GM20431 (cell line): ENCODE data around the gene NRXN3.

Experiments
- in situ Hi-C: fragments of 300-500 bp; cut with MseI, MboI; formaldehyde crosslinking; loops from one replicate; pipeline ENCODE4 v1.15.0; 2020; ENCODE audit warnings: low sequenced_read_pairs; ENCODE audit not compliant: unreplicated experiment

NRXN3 gene

GRCh38 chr14:78848234-78848820 lies 678.2 kb downstream of the NRXN3 start:
- in situ Hi-C loops = no loop called here

- in situ Hi-C loops = no loop called here
These were observed 679.8 kb downstream of the NRXN3 start for GRCh38 chr14:78849952-78850351.

GRCh38 chr14:78851189-78851588 lies 681.0 kb downstream of the NRXN3 start:
- in situ Hi-C loops = no loop called here

- in situ Hi-C loops = no loop called here
These were observed 681.9 kb downstream of the NRXN3 start for GRCh38 chr14:78852040-78852439.

- in situ Hi-C loops = no loop called here
These were observed 687.8 kb downstream of the NRXN3 start for GRCh38 chr14:78857974-78858373.

- in situ Hi-C loops = no loop called here
These were observed 693.0 kb downstream of the NRXN3 start for GRCh38 chr14:78863143-78863542.

GRCh38 chr14:78872837-78873236 lies 702.7 kb downstream of the NRXN3 start:
- in situ Hi-C loops = no loop called here

GRCh38 chr14:78873581-78873980 lies 703.4 kb downstream of the NRXN3 start:
- in situ Hi-C loops = no loop called here

GRCh38 chr14:78875049-78875448 lies 704.9 kb downstream of the NRXN3 start:
- in situ Hi-C loops = no loop called here

GRCh38 chr14:78885884-78886283 lies 715.7 kb downstream of the NRXN3 start:
- in situ Hi-C loops = no loop called here

GRCh38 chr14:78897443-78897842 lies 727.3 kb downstream of the NRXN3 start:
- in situ Hi-C loops = no loop called here

GRCh38 chr14:78902010-78902623 lies 731.9 kb downstream of the NRXN3 start:
- in situ Hi-C loops = no loop called here

- in situ Hi-C loops = no loop called here
These were observed 733.9 kb downstream of the NRXN3 start for GRCh38 chr14:78904094-78904493.

- in situ Hi-C loops = no loop called here
These were observed 747.3 kb downstream of the NRXN3 start for GRCh38 chr14:78917462-78917861.

GRCh38 chr14:78921856-78922255 lies 751.7 kb downstream of the NRXN3 start:
- in situ Hi-C loops = no loop called here

- in situ Hi-C loops = no loop called here
These were observed 757.1 kb downstream of the NRXN3 start for GRCh38 chr14:78927261-78927660.

GRCh38 chr14:78933166-78933565 lies 763.0 kb downstream of the NRXN3 start:
- in situ Hi-C loops = no loop called here

GRCh38 chr14:78933948-78934524 lies 763.9 kb downstream of the NRXN3 start:
- in situ Hi-C loops = no loop called here

- in situ Hi-C loops = no loop called here
These were observed 776.8 kb downstream of the NRXN3 start for GRCh38 chr14:78946949-78947348.

- in situ Hi-C loops = no loop called here
These were observed 777.5 kb downstream of the NRXN3 start for GRCh38 chr14:78947681-78948080.

- in situ Hi-C loops = no loop called here
These were observed 780.5 kb downstream of the NRXN3 start for GRCh38 chr14:78950649-78951048.

GRCh38 chr14:78951602-78952001 lies 781.4 kb downstream of the NRXN3 start:
- in situ Hi-C loops = no loop called here
